Tibial nerve (tissue), 3 donors: ENCODE results near the gene ZP1.

ENCODE experiments used
- CTCF ChIP-seq, 5 experiments: fragments of 200-600 bp in 3 of 5; fragments of 450-650 bp in 2 of 5; sonication (generic) in 3 of 5; IDR thresholded peaks; one replicate each; pipeline ENCODE4 v1.5.1; 2016 to 2019; ENCODE audit warnings: antibody characterized with exemption in 5 of 5, mild to moderate bottlenecking in 3 of 5, moderate library complexity in 2 of 5
- POLR2A ChIP-seq, 2 donors: fragments of 450-650 bp; IDR thresholded peaks; one replicate each; pipeline ENCODE4 v1.6.1; 2017; ENCODE audit warnings: antibody characterized with exemption in 2 of 2, mild to moderate bottlenecking in 2 of 2, moderate library complexity in 2 of 2

GRCh38 chr11:60873533-60873932 lies 6.2 kb downstream of the ZP1 start:
- TF ChIP-seq CTCF (IDR thresholded peaks at IDR 0.05) (no peak), POLR2A (IDR thresholded peaks at IDR 0.05) (no peak)
